GM19328 (cell line): ENCODE measurements around the gene GPR149.

Experiments
- ATAC-seq: cut with Tn5 transposase; IDR thresholded peaks from one replicate; pipeline ENCODE4 v1.9.1; 2021; ENCODE audit warnings: mild to moderate bottlenecking, moderate library complexity; ENCODE audit not compliant: unreplicated experiment

The GPR149 gene

DNA sequence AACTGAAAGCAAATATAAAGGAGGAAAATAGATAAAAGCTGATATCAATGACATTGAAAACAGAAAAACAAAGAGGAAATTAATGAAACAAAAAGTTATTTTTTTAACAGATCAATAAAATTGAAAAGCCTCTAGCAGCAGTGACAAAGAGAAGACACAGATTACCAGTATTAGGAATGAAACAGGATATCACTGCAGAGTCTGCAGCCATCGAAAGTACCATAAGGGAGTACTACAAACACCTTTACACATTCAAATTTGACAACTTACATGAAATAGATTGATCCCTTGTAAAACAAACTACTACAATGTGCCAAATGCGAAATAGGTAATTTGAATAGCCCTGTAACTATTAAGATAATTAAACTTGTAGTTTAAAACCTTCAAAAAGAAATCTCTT is 80.8 kb downstream of the GPR149 start:
- ATAC-seq = no peak

DNA sequence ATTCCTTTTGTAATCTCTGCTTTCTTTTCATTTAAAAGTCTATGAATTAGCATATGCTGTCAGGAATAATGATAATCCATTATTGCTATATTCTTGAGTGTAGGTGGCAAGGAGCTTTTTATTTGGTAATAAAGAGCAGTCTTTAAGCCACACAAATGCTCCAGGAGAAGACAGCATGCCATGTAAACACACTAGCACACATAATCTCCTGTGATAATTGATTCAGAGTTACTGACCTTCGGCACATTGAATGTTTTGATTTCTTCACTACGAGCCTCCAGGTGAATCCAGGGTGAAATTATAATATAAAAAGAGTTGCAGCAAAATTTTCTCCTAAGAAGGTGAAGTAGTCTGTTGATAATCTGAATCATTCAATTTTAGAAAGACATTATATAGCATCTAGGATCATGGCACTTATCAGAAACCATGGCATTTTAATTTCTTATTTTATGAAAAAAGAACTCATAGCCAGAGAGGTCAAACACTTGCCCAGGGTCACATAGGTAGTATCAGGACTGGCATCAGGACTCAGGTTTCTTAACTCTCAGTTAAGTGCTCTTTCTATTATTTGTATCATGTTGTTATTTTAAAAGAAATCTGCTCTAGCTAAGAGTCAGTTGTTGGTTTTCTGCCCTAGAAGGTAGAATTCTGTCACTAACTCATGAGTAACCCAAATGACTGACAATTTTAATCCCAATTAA is 84.4 kb downstream of the GPR149 start:
- ATAC-seq = no peak

DNA sequence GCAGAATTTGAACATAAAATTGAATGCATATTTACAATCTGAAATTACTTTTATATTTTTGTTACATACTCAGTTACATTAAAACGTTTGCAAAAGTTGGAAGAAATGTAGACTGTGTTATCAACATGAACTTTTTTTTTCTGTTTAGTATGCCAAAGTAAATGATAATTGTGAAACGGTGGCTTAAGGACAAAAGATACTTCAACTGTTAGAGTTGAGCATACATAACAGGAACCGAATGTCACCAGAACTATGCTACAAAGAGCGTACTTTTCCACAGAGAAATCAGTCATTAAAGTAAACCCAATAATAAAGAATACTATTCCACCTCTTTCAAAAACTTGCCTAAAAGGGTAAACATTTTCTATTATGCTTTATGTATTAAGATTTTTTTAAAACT is 91.4 kb downstream of the GPR149 start:
- no peak for ATAC-seq

GRCh38 chr3:154338008-154338407 is 92.0 kb downstream of the GPR149 start:
- ATAC-seq = no peak

DNA sequence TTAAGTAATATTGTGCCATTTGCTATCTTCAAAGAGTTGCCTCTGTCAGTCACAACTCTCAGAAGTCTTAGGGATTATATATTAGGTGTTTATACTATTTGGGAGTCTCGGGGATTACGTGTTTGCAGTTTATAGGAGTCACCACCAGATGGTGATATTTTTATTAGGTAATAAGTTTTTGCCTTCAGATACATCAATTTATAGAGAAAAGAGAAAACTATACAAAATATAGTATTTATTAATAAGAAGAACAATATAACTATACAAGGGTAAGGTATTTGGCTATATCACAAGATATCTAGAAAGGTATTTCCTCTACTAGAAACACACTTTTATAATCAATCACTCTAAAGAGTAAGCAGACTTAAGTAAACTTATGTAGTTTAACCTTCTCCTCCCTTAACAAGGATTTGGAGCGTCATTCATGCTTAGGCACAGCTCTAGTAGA is 95.0 kb downstream of the GPR149 start:
- no peak for ATAC-seq

GRCh38 chr3:154327871-154328270 is 102.1 kb downstream of the GPR149 start:
- ATAC-seq = no peak

DNA sequence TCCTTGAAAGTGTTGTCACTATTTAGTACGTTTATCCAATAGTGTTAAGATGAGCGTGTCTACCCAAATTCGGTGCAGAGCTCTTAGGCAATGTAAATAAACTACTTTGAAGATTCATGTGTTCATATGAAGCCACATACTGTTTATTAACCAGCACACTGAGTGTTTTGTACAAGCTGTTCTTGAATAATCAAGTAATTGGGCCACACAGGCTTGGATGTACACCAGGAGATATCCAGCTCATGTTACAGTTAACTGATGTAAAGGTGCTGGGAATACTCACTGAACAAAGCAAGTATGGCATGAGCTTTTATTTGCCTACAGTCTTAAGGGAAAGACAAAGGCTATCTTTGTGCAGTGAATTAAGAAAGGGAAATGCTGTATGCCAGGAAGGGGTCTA is 105.1 kb downstream of the GPR149 start:
- ATAC-seq = no peak

GRCh38 chr3:154323891-154324738 is 105.9 kb downstream of the GPR149 start, which contains the start of gene DHX36:
DHX36 (minus strand) TSS chr3:154324487; CDS start chr3:154324416, 71 bp downstream.
- ATAC-seq = peak; percentile 93

DNA sequence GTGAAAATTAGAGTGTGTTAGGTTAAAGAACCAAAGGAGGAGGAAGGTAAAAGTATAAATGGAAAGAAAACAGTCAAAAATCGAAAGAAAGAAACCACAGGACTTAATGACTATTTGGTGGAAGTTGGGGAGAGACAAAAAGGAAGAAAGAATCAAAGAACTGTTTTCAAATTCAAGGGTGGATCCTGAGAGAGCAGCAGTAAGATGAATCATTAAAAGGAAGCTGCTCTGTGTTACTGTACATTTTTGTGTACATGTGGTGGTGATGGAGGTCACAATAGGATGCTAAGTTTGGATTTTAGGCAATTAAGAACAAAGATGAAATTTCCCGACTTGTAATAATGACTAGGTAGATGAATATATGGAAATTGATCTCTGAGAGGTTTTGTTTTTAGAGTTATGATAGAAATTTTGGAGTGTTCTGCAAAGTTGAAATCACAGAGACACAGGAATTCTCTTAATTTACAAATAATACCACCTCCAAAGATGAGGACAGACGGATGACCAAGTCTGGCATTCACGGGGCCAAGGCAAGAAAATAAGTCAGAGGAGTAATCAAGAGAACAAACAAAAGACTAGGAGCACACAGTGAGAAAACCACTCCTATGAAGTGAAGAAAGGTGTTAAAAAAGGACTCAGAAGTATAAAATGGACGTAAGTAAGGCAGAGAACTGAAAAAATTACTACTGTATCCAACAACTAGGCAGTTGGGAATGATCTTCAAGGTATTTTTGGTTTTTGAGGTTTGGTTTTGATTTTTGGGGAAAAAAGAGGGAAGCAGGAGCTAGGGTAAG is 112.8 kb downstream of the GPR149 start:
- ATAC-seq = no peak

- ATAC-seq = no peak
These were observed 115.8 kb downstream of the GPR149 start for GRCh38 chr3:154314152-154314551.

- no peak for ATAC-seq
These were observed 119.2 kb downstream of the GPR149 start for GRCh38 chr3:154310840-154311239.

DNA sequence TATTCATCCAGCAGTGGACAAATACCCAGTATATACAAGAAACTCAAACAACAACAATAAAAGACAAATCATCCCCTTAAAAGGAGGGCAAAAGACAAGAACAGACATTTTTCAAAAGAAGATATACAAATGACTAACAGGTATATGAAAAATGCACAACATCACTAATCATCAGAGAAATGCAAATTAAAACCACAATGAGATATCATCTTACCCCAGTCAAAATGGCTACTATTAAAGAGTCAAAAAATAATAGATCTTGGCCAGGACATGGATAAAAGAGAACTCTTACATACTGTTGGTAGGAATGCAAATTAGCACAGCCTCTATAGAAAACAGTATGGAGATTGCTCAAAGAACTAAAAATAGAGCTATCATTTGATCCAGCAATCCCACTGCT is 122.6 kb downstream of the GPR149 start:
- no peak for ATAC-seq

GRCh38 chr3:154304936-154305335 is 125.1 kb downstream of the GPR149 start:
- ATAC-seq = no peak

GRCh38 chr3:154304116-154304786 is 125.7 kb downstream of the GPR149 start:
- ATAC-seq = no peak

- ATAC-seq = no peak
These were observed 128.4 kb downstream of the GPR149 start for GRCh38 chr3:154301561-154301960.

GRCh38 chr3:154294016-154294415 is 136.0 kb downstream of the GPR149 start:
- no peak for ATAC-seq

GRCh38 chr3:154290187-154290586 is 139.8 kb downstream of the GPR149 start:
- ATAC-seq = no peak
